SK-N-SH (cell line): ENCODE results near the gene TGM5. TPM values are rescaled to one million over a fixed set of nuclear protein-coding genes. Genes with fewer than 3 reads are reported as not detected.

Experiments used
- CTCF ChIA-PET: fragments of 300-600, 350-600 bp; formaldehyde crosslinking; extraction: SDS; loops from one replicate; lab custom pipeline; 2021; lab: Yijun Ruan, JAX
- POLR2A ChIA-PET: fragments of 350-600 bp; sonication (Branson Sonifier 250); formaldehyde crosslinking; extraction: SDS; loops from one replicate; lab custom pipeline; 2020; ENCODE audit warnings: antibody characterized with exemption, inconsistent platforms; lab: Yijun Ruan, JAX
- DNase-seq: peaks from one replicate; pipeline ENCODE4 v3.0.0; 2012
- H2AFZ ChIP-seq: fragments of 200-600 bp; sonication (generic); 2 replicates; pipeline ENCODE4 v1.8.1; 2016; ENCODE audit warnings: antibody characterized with exemption, mild to moderate bottlenecking, low read depth
- H3F3A ChIP-seq: fragments of 200-600 bp; sonication (generic); replicated peaks from 2 replicates; pipeline ENCODE3; 2016; ENCODE audit warnings: antibody characterized with exemption, mild to moderate bottlenecking; ENCODE audit not compliant: insufficient read depth
- H3K27ac ChIP-seq, 2 experiments: fragments of 200-500 bp in 1 of 2; fragments of 200-600 bp in 1 of 2; sonication (Bioruptor generic) in 1 of 2; sonication (generic), shearing (Covaris generic) in 1 of 2; 2 replicates each; pipeline versions ENCODE4 v1.5.1 to v1.6.1; 2014 to 2016; ENCODE audit warnings: low read depth in 2 of 2, inconsistent platforms in 1 of 2, low read length in 1 of 2, mild to moderate bottlenecking in 1 of 2, mixed read lengths in 1 of 2
- H3K27me3 ChIP-seq: fragments of 200-600 bp; sonication (generic), shearing (Covaris generic); 2 replicates; pipeline ENCODE4 v1.6.1; 2016; ENCODE audit warnings: mixed run types; ENCODE audit not compliant: insufficient read depth
- H3K36me3 ChIP-seq, 2 experiments: fragments of 200-500 bp in 1 of 2; fragments of 200-600 bp in 1 of 2; sonication (Bioruptor generic) in 1 of 2; sonication (generic) in 1 of 2; replicated peaks in 1 of 2; 2 replicates each; pipeline versions ENCODE3 to v1.5.1; 2014 to 2016; ENCODE audit warnings: low read length in 1 of 2, mild to moderate bottlenecking in 1 of 2; ENCODE audit not compliant: insufficient read depth in 2 of 2, control insufficient read depth in 1 of 2
- H3K4me1 ChIP-seq, 2 experiments: fragments of 200-500 bp in 1 of 2; fragments of 200-600 bp in 1 of 2; sonication (Bioruptor generic) in 1 of 2; sonication (generic), shearing (Covaris generic) in 1 of 2; 2 replicates each; pipeline versions ENCODE4 v1.5.1 to v1.6.1; 2014 to 2016; ENCODE audit warnings: low read depth in 1 of 2, low read length in 1 of 2, mixed run types in 1 of 2; ENCODE audit not compliant: insufficient read depth in 2 of 2, control insufficient read depth in 1 of 2
- H3K4me2 ChIP-seq: fragments of 200-600 bp; sonication (generic), shearing (Covaris generic); 2 replicates; pipeline ENCODE4 v1.6.1; 2017; ENCODE audit warnings: mixed run types
- H3K4me3 ChIP-seq, 2 experiments: fragments of 200-500 bp in 1 of 2; fragments of 200-600 bp in 1 of 2; sonication (Bioruptor generic) in 1 of 2; sonication (generic), shearing (Covaris generic) in 1 of 2; 2 replicates each; pipeline versions ENCODE4 v1.5.1 to v1.8.1; 2014 to 2016; ENCODE audit warnings: low read depth in 2 of 2, inconsistent platforms in 1 of 2, low read length in 1 of 2, mild to moderate bottlenecking in 1 of 2, mixed read lengths in 1 of 2, moderate library complexity in 1 of 2
- H3K79me2 ChIP-seq: fragments of 200-600 bp; sonication (generic); 2 replicates; pipeline ENCODE4 v1.8.1; 2017; ENCODE audit warnings: mild to moderate bottlenecking; ENCODE audit not compliant: insufficient read depth
- H3K9ac ChIP-seq: fragments of 200-600 bp; sonication (generic); 2 replicates; pipeline ENCODE4 v1.6.1; 2017; ENCODE audit warnings: mixed run types
- H3K9me2 ChIP-seq: fragments of 200-600 bp; sonication (generic); 2 replicates; pipeline ENCODE4 v1.6.1; 2017; ENCODE audit warnings: mixed run types
- H3K9me3 ChIP-seq: fragments of 200-600 bp; sonication (generic); 2 replicates; pipeline ENCODE4 v1.6.1; 2017; ENCODE audit warnings: mixed run types, mild to moderate bottlenecking, moderate library complexity
- H4K20me1 ChIP-seq: fragments of 200-600 bp; sonication (generic); 2 replicates; pipeline ENCODE4 v1.6.1; 2017; ENCODE audit warnings: mild to moderate bottlenecking, mixed run types; ENCODE audit not compliant: insufficient read depth
- EP300 ChIP-seq, 2 experiments: IDR thresholded peaks; 2 replicates each; pipeline versions ENCODE4 v1.4.0 to v1.6.1; 2012; ENCODE audit warnings: borderline replicate concordance in 1 of 2, low read depth in 1 of 2, low read length in 1 of 2
- GATA2 ChIP-seq: sonication (generic); formaldehyde crosslinking; IDR thresholded peaks from 2 replicates; pipeline ENCODE4 v1.5.0; 2020; ENCODE audit warnings: mild to moderate bottlenecking, missing genetic modification reagents
- IRF3 ChIP-seq: fragments of 150-350 bp; IDR thresholded peaks from 2 replicates; pipeline ENCODE4 v1.6.1; 2016; ENCODE audit warnings: mild to moderate bottlenecking, low read depth, low read length
- JUND ChIP-seq: IDR thresholded peaks from 2 replicates; pipeline ENCODE4 v1.4.0; 2012
- NFIC ChIP-seq: IDR thresholded peaks from 2 replicates; pipeline ENCODE4 v1.4.0; 2012; ENCODE audit warnings: borderline replicate concordance
- NRF1 ChIP-seq: IDR thresholded peaks from 2 replicates; pipeline ENCODE4 v1.6.1; 2012; ENCODE audit warnings: low read depth, mild to moderate bottlenecking, low read length
- PBX3 ChIP-seq: IDR thresholded peaks from 2 replicates; pipeline ENCODE4; 2012
- POLR2AphosphoS5 ChIP-seq: IDR thresholded peaks from 2 replicates; pipeline ENCODE4 v1.6.1; 2012; ENCODE audit warnings: low read depth, low read length
- TAF1 ChIP-seq: IDR thresholded peaks from 2 replicates; pipeline ENCODE4 v1.6.1; 2012; ENCODE audit warnings: low read depth, mild to moderate bottlenecking, low read length, moderate library complexity, borderline replicate concordance
- TCF12 ChIP-seq: IDR thresholded peaks from 2 replicates; pipeline ENCODE4 v1.4.0; 2012
- USF1 ChIP-seq: IDR thresholded peaks from 2 replicates; pipeline ENCODE4 v1.4.0; 2012; ENCODE audit warnings: low read depth, borderline replicate concordance
- WGBS: methylation state at CpG from one replicate; pipeline ENCODE4 v1.1.6; 2017; ENCODE audit warnings: low lambda C conversion rate; 5-methylcytosine and 5-hydroxymethylcytosine counted together
- polyA plus RNA-seq, 3 experiments: library from polyadenylated mRNA; depleted of rRNA; stranded (reverse); fragments of >200 nt; gene quantifications; 2 replicates each; pipeline ENCODE4 v1.2.3, GENCODE V29; 2012
- small RNA-seq, 7 experiments: library from RNA; depleted of rRNA; stranded (forward); fragments of <200 nt; gene quantifications; one replicate each; pipeline ENCODE3, GENCODE V24; 2012
- TF ChIP-seq, protein P1 (sequence below): fragments of 200-600 bp; sonication (generic); IDR thresholded peaks from 2 replicates; pipeline ENCODE4 v1.6.1; 2017; ENCODE audit warnings: antibody characterized with exemption, mild to moderate bottlenecking, moderate library complexity

Gene TGM5
- polyA plus RNA-seq, 1 of the 3 experiments (the other 2 are of a cell fraction), result not detected

GRCh38 chr15:43183270-43183669 lies 83.5 kb downstream of the TGM5 start:
- H3K4me1 ChIP-seq, result peaks cover 0 to 10% of the 10 kb centered on the region in 2 experiments; a peak in 3 of 4 replicates
- H3K27me3 ChIP-seq, result no peaks in the 10 kb centered on the region
- H3K27ac ChIP-seq, result no peak overlapping the region
- no peak for TF ChIP-seq NFIC
- TF ChIP-seq USF1, result no peak
- TF ChIP-seq POLR2AphosphoS5, result no peak
- TF ChIP-seq, protein P1, sequence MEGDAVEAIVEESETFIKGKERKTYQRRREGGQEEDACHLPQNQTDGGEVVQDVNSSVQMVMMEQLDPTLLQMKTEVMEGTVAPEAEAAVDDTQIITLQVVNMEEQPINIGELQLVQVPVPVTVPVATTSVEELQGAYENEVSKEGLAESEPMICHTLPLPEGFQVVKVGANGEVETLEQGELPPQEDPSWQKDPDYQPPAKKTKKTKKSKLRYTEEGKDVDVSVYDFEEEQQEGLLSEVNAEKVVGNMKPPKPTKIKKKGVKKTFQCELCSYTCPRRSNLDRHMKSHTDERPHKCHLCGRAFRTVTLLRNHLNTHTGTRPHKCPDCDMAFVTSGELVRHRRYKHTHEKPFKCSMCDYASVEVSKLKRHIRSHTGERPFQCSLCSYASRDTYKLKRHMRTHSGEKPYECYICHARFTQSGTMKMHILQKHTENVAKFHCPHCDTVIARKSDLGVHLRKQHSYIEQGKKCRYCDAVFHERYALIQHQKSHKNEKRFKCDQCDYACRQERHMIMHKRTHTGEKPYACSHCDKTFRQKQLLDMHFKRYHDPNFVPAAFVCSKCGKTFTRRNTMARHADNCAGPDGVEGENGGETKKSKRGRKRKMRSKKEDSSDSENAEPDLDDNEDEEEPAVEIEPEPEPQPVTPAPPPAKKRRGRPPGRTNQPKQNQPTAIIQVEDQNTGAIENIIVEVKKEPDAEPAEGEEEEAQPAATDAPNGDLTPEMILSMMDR, result no peak
- no peak for TF ChIP-seq IRF3
- TF ChIP-seq TCF12, result no peak
- TF ChIP-seq PBX3, result no peak
- TF ChIP-seq TAF1, result no peak
- no peak for TF ChIP-seq EP300 (IDR thresholded peaks at IDR 0.05; ENCODE audit: borderline replicate concordance in 1 of 2, low read depth in 1 of 2, low read length in 1 of 2)
- TF ChIP-seq NRF1, result no peak
- TF ChIP-seq JUND, result no peak
- TF ChIP-seq GATA2 (CRISPR knock-in tag), result no peak
- TF ChIP-seq, all 33 proteins: peak for 0
- Histone ChIP-seq H3K79me2 (peaks cover 20% of the 10 kb centered on the region; the same call in 1 of the 2 replicates), H3F3A (peaks cover 20% of the 10 kb centered on the region), H2AFZ (no peak overlapping the region), H3K9me3 (no peaks in the 10 kb centered on the region), H3K4me3 (no peak overlapping the region), H3K36me3 (peaks cover 7 to 19% of the 10 kb centered on the region in 2 experiments), H3K4me2 (no peak overlapping the region), H3K9ac (no peak overlapping the region), H4K20me1 (no peaks in the 10 kb centered on the region), H3K9me2 (no peaks in the 10 kb centered on the region)
- POLR2A ChIA-PET, result no interaction called here
- 93% methylated on average over 3 of the region's 3 CpGs for WGBS
- CTCF ChIA-PET, result interaction anchor here (0.5 to 4.1 kb wide), 5 partner anchors 11 to 257 kb away, joined by 3 to 44 read pairs (median 4); no protein-coding TSS in a partner anchor
- no peak for DNase-seq

Small RNAs within 50 kb of the gene (small RNA-seq; reads per million reads assigned to genes)
- gene RF00019, result 0 reads per million in 7 experiments

Other genes with a start within 250 kb of the TGM5 start
- 3.7 and 5.0 TPM in 2 replicates for gene UBR1, start 160.9 kb downstream of the TGM5 start, polyA plus RNA-seq (2012; rRNA removed)
- 3.3 and 4.3 TPM in 2 replicates for gene TMEM62, start 133.3 kb downstream of the TGM5 start, polyA plus RNA-seq (2012; rRNA removed)
- 63.6 and 81.7 TPM in 2 replicates for gene CCNDBP1, start 81.5 kb downstream of the TGM5 start, polyA plus RNA-seq (2012; rRNA removed)
- not detected in 2 replicates for gene EPB42, start 45.9 kb downstream of the TGM5 start, polyA plus RNA-seq (2012; rRNA removed)
- gene TGM7, start 35.3 kb upstream of the TGM5 start, polyA plus RNA-seq (2012; rRNA removed), result not detected in 2 replicates
- gene LCMT2, start 63.6 kb upstream of the TGM5 start, polyA plus RNA-seq (2012; rRNA removed), result 7.1 and 9.6 TPM in 2 replicates
- gene ZSCAN29, start 104.1 kb upstream of the TGM5 start, polyA plus RNA-seq (2012; rRNA removed), result 5.7 and 7.0 TPM in 2 replicates
- gene TUBGCP4, start 104.2 kb upstream of the TGM5 start, polyA plus RNA-seq (2012; rRNA removed), result 6.6 and 8.5 TPM in 2 replicates
- 27.1 and 46.5 TPM in 2 replicates for gene TP53BP1, start 226.2 kb upstream of the TGM5 start, polyA plus RNA-seq (2012; rRNA removed)